H1 (cell line): ENCODE data around the gene SPTBN1. TPM values are rescaled to one million over a fixed set of nuclear protein-coding genes. Genes with fewer than 3 reads are reported as not detected.

Experiments
- CTCF ChIA-PET: fragments of 300-600 bp; sonication (Branson Sonifier 250); formaldehyde crosslinking; loops from one replicate; lab custom pipeline; 2021; ENCODE audit not compliant: partially characterized antibody; lab: Charles Lee
- POLR2A ChIA-PET: fragments of 300-600 bp; sonication (Branson Sonifier 250); formaldehyde crosslinking; loops from one replicate; lab custom pipeline; 2021; ENCODE audit warnings: inconsistent platforms; ENCODE audit not compliant: partially characterized antibody; lab: Charles Lee
- DNase-seq, 2 experiments: peaks; one replicate each; pipeline versions ENCODE4 v3.0.0 to v3.0.0-alpha.2; 2010 to 2022; ENCODE audit warnings: low spot score in 2 of 2, low read depth in 1 of 2, mixed read lengths in 1 of 2
- FAIRE-seq: peaks from 2 replicates; lab custom pipeline; 2011; peaks lifted over from hg19 to GRCh38; lab: Jason Lieb, UNC
- H2AFZ ChIP-seq: 2 replicates; pipeline ENCODE4 v1.8.1; 2012; ENCODE audit warnings: low read length, inconsistent platforms
- H2AK5ac ChIP-seq: 2 replicates; pipeline ENCODE4 v1.6.1; 2013; ENCODE audit warnings: low read depth, low read length
- H2BK120ac ChIP-seq: replicated peaks from 2 replicates; pipeline ENCODE3; 2013; ENCODE audit warnings: low read depth, low read length, inconsistent platforms
- H2BK12ac ChIP-seq: 2 replicates; pipeline ENCODE4 v1.6.1; 2013; ENCODE audit warnings: low read depth, low read length
- H2BK15ac ChIP-seq: 2 replicates; pipeline ENCODE4 v1.6.1; 2013; ENCODE audit warnings: low read length
- H2BK20ac ChIP-seq: 2 replicates; pipeline ENCODE4 v1.6.1; 2013; ENCODE audit warnings: low read length
- H2BK5ac ChIP-seq: 2 replicates; pipeline ENCODE4 v1.6.1; 2013; ENCODE audit warnings: low read depth, low read length
- H3K14ac ChIP-seq: 2 replicates; pipeline ENCODE4 v1.6.1; 2013; ENCODE audit warnings: inconsistent platforms; ENCODE audit not compliant: insufficient read length
- H3K18ac ChIP-seq: 2 replicates; pipeline ENCODE4 v1.6.1; 2013; ENCODE audit warnings: low read length; ENCODE audit errors: extremely low read depth
- H3K23ac ChIP-seq: 2 replicates; pipeline ENCODE4 v1.6.1; 2013; ENCODE audit warnings: inconsistent platforms; ENCODE audit not compliant: insufficient read length
- H3K23me2 ChIP-seq: 2 replicates; pipeline ENCODE4 v1.6.1; 2013; ENCODE audit warnings: low read depth, low read length
- H3K27ac ChIP-seq: 2 replicates; pipeline ENCODE4 v1.6.1; 2011; ENCODE audit warnings: low read depth, low read length, inconsistent platforms
- H3K27me3 ChIP-seq, 4 experiments: replicated peaks in 1 of 4; 1 replicate in 1 of 4; 2 replicates in 3 of 4; pipeline versions ENCODE4 v1.6.1 to v1.8.1; 2011 to 2013; ENCODE audit warnings: low read length in 3 of 4, mild to moderate bottlenecking in 3 of 4, inconsistent platforms in 2 of 4, mixed read lengths in 2 of 4, moderate library complexity in 1 of 4; ENCODE audit not compliant: control insufficient read depth in 3 of 4, insufficient read depth in 3 of 4; ENCODE audit errors: extremely low read depth in 1 of 4
- H3K36me3 ChIP-seq, 4 experiments: 2 replicates each; pipeline versions ENCODE4 v1.6.1 to v1.8.1; 2011 to 2013; ENCODE audit warnings: mild to moderate bottlenecking in 4 of 4, low read length in 3 of 4, moderate library complexity in 2 of 4, control low read depth in 1 of 4, inconsistent platforms in 1 of 4; ENCODE audit not compliant: insufficient read depth in 4 of 4, control insufficient read depth in 2 of 4
- H3K4ac ChIP-seq: replicated peaks from 2 replicates; pipeline ENCODE3; 2013; ENCODE audit warnings: low read length, low read depth, mixed read lengths, inconsistent platforms; ENCODE audit not compliant: insufficient read length
- H3K4me1 ChIP-seq, 4 experiments: replicated peaks in 1 of 4; 1 replicate in 1 of 4; 2 replicates in 3 of 4; pipeline versions ENCODE4 v1.6.1 to v1.8.1; 2011 to 2013; ENCODE audit warnings: low read length in 3 of 4, inconsistent platforms in 2 of 4, mixed read lengths in 1 of 4; ENCODE audit not compliant: insufficient read depth in 4 of 4, control insufficient read depth in 3 of 4
- H3K4me2 ChIP-seq, 2 experiments: 2 replicates each; pipeline versions ENCODE4 v1.6.1 to v1.8.1; 2011 to 2013; ENCODE audit warnings: low read depth in 2 of 2, low read length in 2 of 2, control low read depth in 1 of 2, inconsistent platforms in 1 of 2, mild to moderate bottlenecking in 1 of 2; ENCODE audit not compliant: insufficient read depth in 1 of 2
- H3K4me3 ChIP-seq, 4 experiments: fragments of 200-600, 300-600 bp in 1 of 4; sonication (generic), shearing (Covaris generic), sonication (Bioruptor Twin) in 1 of 4; 2 replicates each; pipeline versions ENCODE4 v1.5.1 to v1.8.1; 2011 to 2016; ENCODE audit warnings: low read length in 4 of 4, low read depth in 3 of 4, control low read depth in 2 of 4, inconsistent platforms in 2 of 4, mild to moderate bottlenecking in 2 of 4, mixed read lengths in 1 of 4, moderate library complexity in 1 of 4; ENCODE audit not compliant: insufficient read depth in 2 of 4; ENCODE audit errors: extremely low read depth in 1 of 4
- H3K56ac ChIP-seq: replicated peaks from 2 replicates; pipeline ENCODE3; 2013; ENCODE audit warnings: low read depth, mild to moderate bottlenecking, mixed read lengths, low read length, inconsistent platforms; ENCODE audit not compliant: insufficient read length
- H3K79me1 ChIP-seq: 2 replicates; pipeline ENCODE4 v1.6.1; 2013; ENCODE audit warnings: low read depth, low read length, control low read depth
- H3K79me2 ChIP-seq, 2 experiments: 2 replicates each; pipeline versions ENCODE4 v1.6.1 to v1.8.1; 2012 to 2013; ENCODE audit warnings: low read length in 2 of 2, mild to moderate bottlenecking in 2 of 2, inconsistent platforms in 1 of 2; ENCODE audit not compliant: insufficient read depth in 2 of 2, control insufficient read depth in 1 of 2
- H3K9ac ChIP-seq, 4 experiments: replicated peaks in 1 of 4; 1 replicate in 1 of 4; 2 replicates in 3 of 4; pipeline versions ENCODE4 v1.6.1 to v1.8.1; 2011 to 2013; ENCODE audit warnings: low read depth in 3 of 4, low read length in 3 of 4, control low read depth in 2 of 4, mild to moderate bottlenecking in 2 of 4, moderate library complexity in 2 of 4, inconsistent platforms in 1 of 4; ENCODE audit errors: extremely low read depth in 1 of 4
- H3K9me3 ChIP-seq, 2 experiments: 2 replicates each; pipeline versions ENCODE4 v1.6.1 to v1.8.1; 2012 to 2013; ENCODE audit warnings: mild to moderate bottlenecking in 2 of 2, moderate library complexity in 2 of 2, control low read depth in 1 of 2, inconsistent platforms in 1 of 2, low read depth in 1 of 2, low read length in 1 of 2, mixed read lengths in 1 of 2; ENCODE audit not compliant: insufficient read depth in 2 of 2
- H4K20me1 ChIP-seq, 2 experiments: replicated peaks in 1 of 2; 2 replicates each; pipeline versions ENCODE3 to v1.8.1; 2011 to 2013; ENCODE audit warnings: inconsistent platforms in 2 of 2, low read length in 2 of 2, mild to moderate bottlenecking in 1 of 2; ENCODE audit not compliant: insufficient read depth in 2 of 2, control insufficient read depth in 1 of 2
- H4K5ac ChIP-seq: 2 replicates; pipeline ENCODE4 v1.6.1; 2013; ENCODE audit warnings: low read length, low read depth, mixed read lengths, inconsistent platforms; ENCODE audit not compliant: insufficient read length
- H4K8ac ChIP-seq: 2 replicates; pipeline ENCODE4 v1.8.0; 2013; ENCODE audit warnings: mild to moderate bottlenecking, moderate library complexity, low read length, inconsistent platforms; ENCODE audit not compliant: insufficient read depth; ENCODE audit errors: extremely low read depth
- H4K91ac ChIP-seq: replicated peaks from 2 replicates; pipeline ENCODE3; 2013; ENCODE audit warnings: low read length, mixed read lengths, inconsistent platforms; ENCODE audit not compliant: insufficient read length
- CBX5 ChIP-seq: fragments of 300-800, 300-1000 bp; sonication (generic); IDR thresholded peaks from 2 replicates; pipeline ENCODE4 v1.7.1; 2016; ENCODE audit warnings: antibody characterized with exemption, low read length, low read depth
- MAFK ChIP-seq: IDR thresholded peaks from 2 replicates; pipeline ENCODE4 v1.6.1; 2012; ENCODE audit warnings: low read depth, mild to moderate bottlenecking, improper control_type of control experiment, low read length
- SP1 ChIP-seq: IDR thresholded peaks from 2 replicates; pipeline ENCODE4 v1.6.1; 2011; ENCODE audit warnings: low read depth, low read length
- TAF1 ChIP-seq: IDR thresholded peaks from 2 replicates; pipeline ENCODE4 v1.6.1; 2011; ENCODE audit warnings: mild to moderate bottlenecking, low read depth, low read length
- WGBS, 2 experiments: shearing (Covaris generic) in 1 of 2; methylation state at CpG; one replicate each; pipeline versions ENCODE4 v1.1.6 to v1.1.7; 2013 to 2015; ENCODE audit warnings: low lambda C conversion rate in 2 of 2, mixed read lengths in 2 of 2, inconsistent platforms in 1 of 2, low coverage in 1 of 2, missing lambda C conversion rate in 1 of 2; ENCODE audit not compliant: insufficient replicate concordance in 2 of 2, insufficient coverage in 1 of 2, insufficient read length in 1 of 2; ENCODE audit errors: extremely low coverage in 1 of 2, missing lambda C conversion rate in 1 of 2; 5-methylcytosine and 5-hydroxymethylcytosine counted together
- polyA plus RNA-seq, 7 experiments: library from polyadenylated mRNA; depleted of rRNA in 3 of 7; stranded (reverse) in 5 of 7; unstranded in 2 of 7; fragments of >200 nt in 5 of 7; fragments of 200-250 nt in 2 of 7; gene quantifications; 1 replicate in 5 of 7; 2 replicates in 1 of 7; 4 replicates in 1 of 7; pipeline versions ENCODE4 v1.2.1 to v1.2.3, GENCODE V29; 2011 to 2013; ENCODE audit warnings: missing spikeins in 2 of 7, mixed read lengths in 2 of 7
- total RNA-seq: library from RNA; stranded (reverse); fragmentation: NEBNext Ultra II Directional; extraction: Animal tissue kit (Norgen Biotek cat#: 25700); gene quantifications from 2 replicates; pipeline ENCODE4 v1.2.1, GENCODE V29; 2021

SPTBN1 gene
- total and polyA plus RNA-seq, 2 of the 8 experiments (the other 6 are each of a cell fraction or from before 2014, with no cell fraction given): 31.8 to 180 TPM

GRCh38 chr2:54577944-54578647 is 122.0 kb downstream of the SPTBN1 start:
- Histone ChIP-seq H3K36me3 (no peaks in the 10 kb centered on the region), H4K8ac (no peak overlapping the region), H3K4ac (no peak overlapping the region), H3K9ac (no peak overlapping the region), H4K5ac (no peak overlapping the region), H3K79me2 (peaks cover 33 to 95% of the 10 kb centered on the region in 2 experiments), H2BK15ac (no peak overlapping the region), H3K23me2 (no peaks in the 10 kb centered on the region), H3K4me3 (no peak overlapping the region), H2BK120ac (no peak overlapping the region), H4K91ac (no peak overlapping the region), H3K14ac (no peak overlapping the region), H3K4me1 (peaks cover 4 to 23% (median 20%) of the 10 kb centered on the region in 4 experiments), H3K9me3 (no peaks in the 10 kb centered on the region), H3K23ac (no peak overlapping the region), H3K4me2 (no peak overlapping the region), H3K27me3 (no peaks in the 10 kb centered on the region), H2BK12ac (no peak overlapping the region), H2AK5ac (no peak overlapping the region), H4K20me1 (peaks cover 37 to 41% of the 10 kb centered on the region in 2 experiments), H3K27ac (no peak overlapping the region), H3K56ac (no peak overlapping the region), H2BK20ac (no peak overlapping the region), H3K79me1 (peaks cover 27% of the 10 kb centered on the region; the same call in 1 of the 2 replicates), H3K18ac (no peak overlapping the region), H2AFZ (no peak overlapping the region), H2BK5ac (no peak overlapping the region)
- no peak for DNase-seq
- POLR2A ChIA-PET: interaction anchor here (3.4 kb wide), 1 partner anchor 19 kb away, joined by 24 read pairs; no protein-coding TSS in a partner anchor
- CTCF ChIA-PET: interaction anchor here (1.1 kb wide), 1 partner anchor 126 kb away, joined by 3 read pairs; no protein-coding TSS in a partner anchor
- TF ChIP-seq MAFK: no peak
- no peak for TF ChIP-seq SP1
- TF ChIP-seq TAF1: no peak
- TF ChIP-seq CBX5: no peak
- WGBS, 2 experiments: 75% methylated on average over 6 of the region's 6 CpGs; no CpG with 5 or more reads in 1 of the 2 experiments
- no peak for FAIRE-seq
